Activated CD8-positive, alpha-beta T cell treated with anti-CD3 and anti-CD28 coated beads for 36 hours (primary cell): ENCODE measurements around the gene PRKAR2B. TPM values are rescaled to one million over a fixed set of nuclear protein-coding genes. Genes with fewer than 3 reads are reported as not detected.

Experiments used
- ATAC-seq: fragments of 200-7000 bp; cut with Tn5 transposase; one replicate; pipeline ENCODE4 v1.10.0; 2021; ENCODE audit warnings: mild to moderate bottlenecking, moderate library complexity
- CTCF ChIA-PET: fragments of 350-600 bp; sonication (Branson Sonifier 250); formaldehyde crosslinking; loops from one replicate; lab custom pipeline; 2021; ENCODE audit warnings: antibody characterized with exemption; lab: Charles Lee
- POLR2A ChIA-PET: fragments of 350-600 bp; sonication (Branson Sonifier 250); formaldehyde crosslinking; loops from one replicate; lab custom pipeline; 2021; ENCODE audit warnings: antibody characterized with exemption; lab: Charles Lee
- DNase-seq: peaks from one replicate; pipeline ENCODE4 v3.0.0-alpha.2; 2020
- H3K27ac Mint-ChIP-seq: one replicate; pipeline ENCODE4 v1.8.0; 2021; ENCODE audit warnings: mild to moderate bottlenecking, mixed read lengths
- H3K27me3 Mint-ChIP-seq: one replicate; pipeline ENCODE4 v1.8.0; 2021; ENCODE audit warnings: mixed read lengths
- H3K36me3 Mint-ChIP-seq: one replicate; pipeline ENCODE4 v1.8.0; 2021; ENCODE audit warnings: low read depth, mixed read lengths
- H3K4me1 Mint-ChIP-seq: one replicate; pipeline ENCODE4 v1.8.0; 2021; ENCODE audit warnings: low read depth, mixed read lengths
- H3K4me3 Mint-ChIP-seq: one replicate; pipeline ENCODE4 v1.8.0; 2021; ENCODE audit warnings: mild to moderate bottlenecking, moderate library complexity, mixed read lengths
- H3K9me3 Mint-ChIP-seq: one replicate; pipeline ENCODE4 v1.8.0; 2021; ENCODE audit warnings: mixed read lengths
- intact Hi-C: fragments of 100-400 bp; cut with micrococcal nuclease; formaldehyde crosslinking; loops from one replicate; pipeline ENCODE4 v1.10.0; 2022
- total RNA-seq, 2 experiments: library from RNA; stranded (reverse); gene quantifications; one replicate each; pipeline ENCODE4 v1.2.3, GENCODE V29; 2021
- TF ChIP-seq, protein P1 (sequence below): fragments of 200-600 bp; IDR thresholded peaks from one replicate; pipeline ENCODE4 v1.8.0; 2022; ENCODE audit warnings: antibody characterized with exemption, mild to moderate bottlenecking

The PRKAR2B gene
- total RNA-seq, 2 experiments from 2014 or later = 1.1 to 1.3 TPM

- no peak for ATAC-seq
- intact Hi-C loops = loop anchor here (5.0 kb wide), 2 partner anchors 293 to 503 kb away; partner anchors contain the start of gene CCDC71L
- H3K4me1 Mint-ChIP-seq = peaks cover 3% of the 10 kb centered on the region
- no peak for DNase-seq
- no peaks in the 10 kb centered on the region for H3K9me3 Mint-ChIP-seq
- CTCF ChIA-PET = interaction anchor here (1.3 to 2.6 kb wide), 5 partner anchors 9 to 372 kb away, joined by 3 to 8 read pairs (median 4); no protein-coding TSS in a partner anchor
- POLR2A ChIA-PET = interaction anchor here (1.3 to 2.1 kb wide), 3 partner anchors 12 to 15 kb away, joined by 3 to 7 read pairs (median 4); no protein-coding TSS in a partner anchor
- H3K36me3 Mint-ChIP-seq = peaks cover 2% of the 10 kb centered on the region
- no peak overlapping the region for H3K4me3 Mint-ChIP-seq
- H3K27ac Mint-ChIP-seq = no peak overlapping the region
- H3K27me3 Mint-ChIP-seq = no peaks in the 10 kb centered on the region
- TF ChIP-seq, protein P1, sequence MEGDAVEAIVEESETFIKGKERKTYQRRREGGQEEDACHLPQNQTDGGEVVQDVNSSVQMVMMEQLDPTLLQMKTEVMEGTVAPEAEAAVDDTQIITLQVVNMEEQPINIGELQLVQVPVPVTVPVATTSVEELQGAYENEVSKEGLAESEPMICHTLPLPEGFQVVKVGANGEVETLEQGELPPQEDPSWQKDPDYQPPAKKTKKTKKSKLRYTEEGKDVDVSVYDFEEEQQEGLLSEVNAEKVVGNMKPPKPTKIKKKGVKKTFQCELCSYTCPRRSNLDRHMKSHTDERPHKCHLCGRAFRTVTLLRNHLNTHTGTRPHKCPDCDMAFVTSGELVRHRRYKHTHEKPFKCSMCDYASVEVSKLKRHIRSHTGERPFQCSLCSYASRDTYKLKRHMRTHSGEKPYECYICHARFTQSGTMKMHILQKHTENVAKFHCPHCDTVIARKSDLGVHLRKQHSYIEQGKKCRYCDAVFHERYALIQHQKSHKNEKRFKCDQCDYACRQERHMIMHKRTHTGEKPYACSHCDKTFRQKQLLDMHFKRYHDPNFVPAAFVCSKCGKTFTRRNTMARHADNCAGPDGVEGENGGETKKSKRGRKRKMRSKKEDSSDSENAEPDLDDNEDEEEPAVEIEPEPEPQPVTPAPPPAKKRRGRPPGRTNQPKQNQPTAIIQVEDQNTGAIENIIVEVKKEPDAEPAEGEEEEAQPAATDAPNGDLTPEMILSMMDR = no peak
Measured at GRCh38 chr7:107165341-107165740, 120.8 kb downstream of the PRKAR2B start.

GRCh38 chr7:107166736-107167426, 122.4 kb downstream of the PRKAR2B start:
- Mint-ChIP-seq H3K4me1 (peaks cover 8% of the 10 kb centered on the region), H3K27ac (peak overlapping the region; percentile 99), H3K9me3 (no peaks in the 10 kb centered on the region), H3K27me3 (no peaks in the 10 kb centered on the region), H3K4me3 (peak overlapping the region; percentile 90), H3K36me3 (peaks cover 6% of the 10 kb centered on the region)
- DNase-seq (no peak), ATAC-seq (no peak)
- POLR2A ChIA-PET = interaction anchor here (1.5 to 3.6 kb wide), 4 partner anchors 14 to 724 kb away, joined by 3 to 17 read pairs (median 7); partner anchors contain the start of genes CBLL1 and DLD
- TF ChIP-seq, protein P1 = no peak
- intact Hi-C loops = loop anchor here (5.0 kb wide), 2 partner anchors 295 to 505 kb away; partner anchors contain the start of gene CCDC71L
- CTCF ChIA-PET = interaction anchor here (0.7 to 2.6 kb wide), 4 partner anchors 14 to 545 kb away, joined by 3 to 8 read pairs (median 4); no protein-coding TSS in a partner anchor

DNA sequence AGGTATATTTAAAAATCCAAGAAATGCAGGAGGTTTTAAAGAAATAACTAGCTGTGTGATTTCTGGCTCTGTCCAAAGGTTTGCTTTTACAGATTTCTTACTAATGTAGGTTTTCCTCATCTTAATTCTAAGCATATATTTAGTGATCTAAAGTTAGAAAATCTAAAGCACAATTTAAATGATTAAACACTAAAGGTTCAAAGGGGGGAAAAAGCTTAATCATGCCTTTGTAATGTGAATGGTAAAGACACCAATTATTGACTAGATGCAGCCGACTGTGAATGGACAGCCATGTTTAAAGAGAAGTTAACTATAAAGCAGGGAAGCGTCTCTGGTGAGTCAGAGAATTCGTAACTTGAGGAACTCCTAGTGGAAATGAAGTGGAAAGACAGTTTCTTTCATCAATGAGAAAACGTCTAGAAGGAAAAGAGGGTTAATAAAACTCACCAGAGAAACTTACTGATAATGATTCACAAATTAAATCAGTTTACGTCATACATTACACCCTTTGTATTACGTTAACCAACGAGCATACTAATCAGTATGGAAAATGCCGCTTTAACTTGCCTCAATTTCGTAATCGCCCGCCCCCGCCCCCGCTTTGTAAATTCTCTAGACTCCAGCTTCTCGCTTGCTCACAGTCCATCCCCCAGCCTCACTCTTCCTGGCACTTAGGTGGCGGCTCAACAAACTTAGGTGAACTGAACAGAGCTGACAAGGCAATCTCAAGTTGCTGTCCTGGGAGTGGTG, 123.2 kb downstream of the PRKAR2B start:
- Mint-ChIP-seq H3K4me1 (peaks cover 12% of the 10 kb centered on the region), H3K9me3 (no peaks in the 10 kb centered on the region), H3K27me3 (no peaks in the 10 kb centered on the region), H3K36me3 (peaks cover 6% of the 10 kb centered on the region), H3K4me3 (peak overlapping the region; percentile 90), H3K27ac (peak overlapping the region; percentile 99)
- peak; percentile 3 for ATAC-seq
- peak; percentile 88 for DNase-seq
- CTCF ChIA-PET = interaction anchor here (0.6 to 1.7 kb wide), 5 partner anchors 15 to 544 kb away, joined by 3 to 4 read pairs (median 3); no protein-coding TSS in a partner anchor
- intact Hi-C loops = loop anchor here (5.0 kb wide), 2 partner anchors 295 to 505 kb away; partner anchors contain the start of gene CCDC71L
- POLR2A ChIA-PET = interaction anchor here (0.6 to 3.6 kb wide), 11 partner anchors 11 to 883 kb away, joined by 3 to 23 read pairs (median 4); partner anchors contain the start of genes CBLL1, DLD and NAMPT
- TF ChIP-seq, protein P1 = no peak

- intact Hi-C loops = loop anchor here (5.0 kb wide), 2 partner anchors 296 to 506 kb away; partner anchors contain the start of gene CCDC71L
- Mint-ChIP-seq H3K4me3 (peak within 1 kb of the TSS; percentile 90), H3K27ac (peak within 1 kb of the TSS; percentile 99), H3K4me1 (peaks cover 20% of the 10 kb centered on the region), H3K9me3 (no peaks in the 10 kb centered on the region), H3K27me3 (no peaks in the 10 kb centered on the region), H3K36me3 (peaks cover 6% of the 10 kb centered on the region)
- ChIA-PET POLR2A (interaction anchor here (0.6 to 3.6 kb wide), 12 partner anchors 10 to 884 kb away, joined by 3 to 23 read pairs (median 4); partner anchors contain the start of genes CBLL1, DLD and NAMPT), CTCF (interaction anchor here (0.6 to 2.3 kb wide), 5 partner anchors 11 to 574 kb away, joined by 3 to 15 read pairs (median 4); no protein-coding TSS in a partner anchor)
- TF ChIP-seq, protein P1 = no peak
- ATAC-seq (peak; percentile 82), DNase-seq (peak; percentile 99)
Measured at GRCh38 chr7:107168233-107169119, 124.0 kb downstream of the PRKAR2B start, which contains the start of gene HBP1. TSS of gene HBP1 (plus strand) at chr7:107169003. CDS start at chr7:107179894, 10,891 bp downstream.
